HCT116 (cell line): ENCODE results near the gene FRAS1. TPM values are rescaled to one million over a fixed set of nuclear protein-coding genes. Genes with fewer than 3 reads are reported as not detected.

Experiments
- ATAC-seq: fragments of 200-7000 bp; cut with Tn5 transposase; 2 replicates; pipeline ENCODE4 v1.9.1; 2020; ENCODE audit warnings: mild to moderate bottlenecking, moderate library complexity
- BruUV-seq: library from RNA; stranded (reverse); fragments of 400-500 nt; replicated peaks from 2 replicates; lab custom pipeline; 2021; lab: Mats Ljungman, UMichigan
- CTCF ChIA-PET: fragments of 300-600 bp; sonication (Branson Sonifier 250); formaldehyde crosslinking; loops from one replicate; lab custom pipeline; 2021; ENCODE audit warnings: antibody characterized with exemption; lab: Charles Lee
- POLR2A ChIA-PET: fragments of 300-600, 350-600 bp; sonication (Branson Sonifier 250); formaldehyde crosslinking; loops from one replicate; lab custom pipeline; 2021; ENCODE audit warnings: antibody characterized with exemption; lab: Charles Lee
- RAD21 ChIA-PET, 2 experiments: fragments of 300-600 bp; sonication (Branson Sonifier 250); formaldehyde crosslinking; loops; one replicate each; lab custom pipeline; 2023; ENCODE audit warnings: low total read pairs in 2 of 2; ENCODE audit not compliant: uncharacterized antibody in 2 of 2, unreplicated experiment in 2 of 2, low non-redundant PET in 1 of 2; lab: Charles Lee
- DNase-seq: peaks from one replicate; pipeline ENCODE4 v3.0.0-alpha.2; 2010; ENCODE audit warnings: low read depth, low spot score
- H2AFZ ChIP-seq: fragments of 200-600 bp; shearing (Covaris generic), sonication (generic); 2 replicates; pipeline ENCODE4 v1.6.1; 2017; ENCODE audit warnings: low read depth, mixed run types, mixed read lengths, antibody characterized with exemption, low read length; ENCODE audit not compliant: poor library complexity, severe bottlenecking
- H3K27ac ChIP-seq: 2 replicates; pipeline ENCODE4 v1.5.1; 2012; ENCODE audit warnings: low read depth, low read length
- H3K27me3 ChIP-seq: fragments of 200-600 bp; sonication (generic); 2 replicates; pipeline ENCODE4 v1.6.1; 2016; ENCODE audit warnings: mixed run types, low read length, mixed read lengths; ENCODE audit not compliant: insufficient read depth
- H3K36me3 ChIP-seq, 2 experiments: fragments of 200-500 bp in 1 of 2; fragments of 200-600 bp in 1 of 2; sonication (Bioruptor generic) in 1 of 2; sonication (generic) in 1 of 2; 2 replicates each; pipeline versions ENCODE4 v1.5.1 to v1.6.1; 2014 to 2016; ENCODE audit warnings: low read length in 2 of 2, inconsistent platforms in 1 of 2, mixed read lengths in 1 of 2, mixed run types in 1 of 2; ENCODE audit not compliant: insufficient read depth in 2 of 2, control insufficient read depth in 1 of 2
- H3K4me1 ChIP-seq, 2 experiments: fragments of 200-600 bp in 1 of 2; sonication (generic) in 1 of 2; 2 replicates each; pipeline versions ENCODE4 v1.5.1 to v1.6.1; 2012 to 2017; ENCODE audit warnings: low read length in 2 of 2, inconsistent platforms in 1 of 2, mild to moderate bottlenecking in 1 of 2, mixed read lengths in 1 of 2, mixed run types in 1 of 2, moderate library complexity in 1 of 2; ENCODE audit not compliant: insufficient read depth in 2 of 2, control insufficient read depth in 1 of 2
- H3K4me2 ChIP-seq: fragments of 200-600 bp; sonication (generic); 2 replicates; pipeline ENCODE4 v1.6.1; 2017; ENCODE audit warnings: mixed run types, low read length, mixed read lengths
- H3K4me3 ChIP-seq, 2 experiments: fragments of 200-600 bp in 1 of 2; sonication (generic) in 1 of 2; replicated peaks in 1 of 2; 2 replicates each; pipeline ENCODE4 v1.5.1; 2011 to 2016; ENCODE audit warnings: low read length in 2 of 2, control low read depth in 1 of 2, low read depth in 1 of 2, mild to moderate bottlenecking in 1 of 2, mixed read lengths in 1 of 2, mixed run types in 1 of 2
- H3K79me2 ChIP-seq: fragments of 200-600 bp; sonication (generic); 2 replicates; pipeline ENCODE4 v1.6.1; 2017; ENCODE audit warnings: mild to moderate bottlenecking, mixed run types, low read length, moderate library complexity, mixed read lengths; ENCODE audit not compliant: insufficient read depth
- H3K9ac ChIP-seq: fragments of 200-600 bp; sonication (generic); 2 replicates; pipeline ENCODE4 v1.6.1; 2016; ENCODE audit warnings: low read length, mixed read lengths
- H3K9me2 ChIP-seq: fragments of 200-600 bp; sonication (generic), shearing (Covaris generic); 2 replicates; pipeline ENCODE4 v1.6.1; 2017; ENCODE audit warnings: mixed run types, mild to moderate bottlenecking, moderate library complexity; ENCODE audit not compliant: insufficient read depth
- H3K9me3 ChIP-seq, 2 experiments: fragments of 200-500 bp in 1 of 2; fragments of 200-600 bp in 1 of 2; sonication (Bioruptor generic) in 1 of 2; sonication (generic) in 1 of 2; 2 replicates each; pipeline ENCODE4 v1.6.1; 2014 to 2017; ENCODE audit warnings: low read length in 2 of 2, mixed read lengths in 2 of 2, inconsistent platforms in 1 of 2, low read depth in 1 of 2, mild to moderate bottlenecking in 1 of 2, mixed run types in 1 of 2, moderate library complexity in 1 of 2; ENCODE audit not compliant: control insufficient read depth in 1 of 2, insufficient read depth in 1 of 2
- H4K20me1 ChIP-seq: fragments of 200-600 bp; sonication (generic), shearing (Covaris generic); 2 replicates; pipeline ENCODE4 v1.6.1; 2017; ENCODE audit warnings: mixed run types, mild to moderate bottlenecking, moderate library complexity; ENCODE audit not compliant: insufficient read depth
- ELF1 ChIP-seq: IDR thresholded peaks from 2 replicates; pipeline ENCODE4 v1.6.1; 2012; ENCODE audit warnings: low read depth, borderline replicate concordance
- JUND ChIP-seq: IDR thresholded peaks from 2 replicates; pipeline ENCODE4 v1.6.1; 2012
- RAD21 ChIP-seq: IDR thresholded peaks from 2 replicates; pipeline ENCODE4 v1.6.1; 2012; ENCODE audit warnings: low read depth, mild to moderate bottlenecking
- SRF ChIP-seq: IDR thresholded peaks from 2 replicates; pipeline ENCODE4 v1.6.1; 2012; ENCODE audit warnings: low read depth
- TCF7L2 ChIP-seq: IDR thresholded peaks from 2 replicates; pipeline ENCODE4 v1.7.0; 2011; ENCODE audit warnings: borderline replicate concordance, inconsistent platforms; ENCODE audit not compliant: insufficient read depth, insufficient read length; ENCODE audit errors: extremely low read depth
- ZFX ChIP-seq: fragments of 450-650 bp; IDR thresholded peaks from 2 replicates; pipeline ENCODE4 v1.6.1; 2017
- ZNF274 ChIP-seq: fragments of 200-500 bp; sonication (Bioruptor generic); IDR thresholded peaks from 2 replicates; pipeline ENCODE4 v1.6.1; 2014; ENCODE audit warnings: mild to moderate bottlenecking, low read depth, low read length, inconsistent platforms
- intact Hi-C: fragments of 100-400 bp; cut with micrococcal nuclease; formaldehyde crosslinking; loops from 2 replicates; pipeline ENCODE4 v1.10.0; 2022
- total RNA-seq: library from RNA; stranded (reverse); gene quantifications from one replicate; pipeline ENCODE4 v1.2.1, GENCODE V29; 2021; ENCODE audit not compliant: unreplicated experiment
- TF ChIP-seq, protein P1 (sequence below): IDR thresholded peaks from 2 replicates; pipeline ENCODE4 v1.6.1; 2012

Gene FRAS1
- total RNA-seq, 1 experiment from 2014 or later: 33.5 TPM

DNA sequence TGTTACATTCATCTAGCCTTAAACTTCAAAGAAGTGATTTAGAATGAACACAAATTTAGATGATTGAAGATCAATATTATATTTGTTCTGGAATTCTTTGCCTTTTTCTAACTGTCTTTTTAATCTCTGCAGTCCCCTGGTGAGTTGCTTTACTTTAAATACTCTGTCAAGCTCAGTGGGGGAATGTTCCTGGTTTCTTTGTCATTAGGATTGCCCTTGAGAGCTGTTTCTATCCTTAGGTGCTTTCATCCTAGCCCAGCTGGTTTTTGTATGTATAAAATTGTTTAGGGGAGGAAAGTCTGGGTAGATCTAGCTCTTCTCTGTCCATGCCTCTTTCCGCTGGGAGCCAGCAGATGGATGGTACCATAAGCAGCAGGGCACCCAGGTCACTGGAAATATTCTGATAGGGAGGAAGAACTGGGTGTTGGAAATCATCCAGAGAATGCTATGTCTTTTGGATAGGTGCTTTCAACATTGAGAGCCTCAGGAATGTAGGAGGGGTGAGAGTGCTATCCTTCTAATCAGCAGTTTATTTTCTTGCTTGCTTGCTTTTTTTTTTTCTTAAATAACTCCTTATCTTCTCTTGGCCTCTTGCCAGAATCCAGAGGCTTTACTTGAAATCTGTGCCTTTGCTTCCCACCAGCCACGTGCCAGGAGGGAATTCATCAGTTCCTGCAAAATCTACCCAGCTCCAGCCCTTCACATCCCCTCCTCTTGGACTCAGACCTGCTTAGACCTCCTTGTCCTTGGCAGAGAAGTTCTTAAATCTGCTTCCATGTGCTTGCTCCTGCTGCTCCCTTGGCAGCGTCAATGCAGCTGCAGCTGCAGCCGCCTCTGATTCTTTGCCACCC, 279.2 kb downstream of the FRAS1 start:
- ChIA-PET RAD21 (no interaction called here), CTCF (no interaction called here), POLR2A (no interaction called here)
- TF ChIP-seq ZFX: no peak
- TF ChIP-seq JUND: no peak
- TF ChIP-seq, protein P1, sequence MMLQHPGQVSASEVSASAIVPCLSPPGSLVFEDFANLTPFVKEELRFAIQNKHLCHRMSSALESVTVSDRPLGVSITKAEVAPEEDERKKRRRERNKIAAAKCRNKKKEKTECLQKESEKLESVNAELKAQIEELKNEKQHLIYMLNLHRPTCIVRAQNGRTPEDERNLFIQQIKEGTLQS: no peak
- TF ChIP-seq TCF7L2: no peak
- Histone ChIP-seq H3K9ac (no peak overlapping the region), H2AFZ (no peak overlapping the region), H3K9me3 (no peaks in the 10 kb centered on the region), H3K4me3 (no peak overlapping the region), H4K20me1 (no peaks in the 10 kb centered on the region), H3K36me3 (no peaks in the 10 kb centered on the region), H3K27me3 (no peaks in the 10 kb centered on the region), H3K9me2 (no peaks in the 10 kb centered on the region), H3K79me2 (no peaks in the 10 kb centered on the region), H3K4me2 (no peak overlapping the region), H3K4me1 (no peaks in the 10 kb centered on the region), H3K27ac (no peak overlapping the region)
- intact Hi-C loops: no loop called here
- DNase-seq (no peak), ATAC-seq (no peak)
- BruUV-seq: no TSS peak

DNA sequence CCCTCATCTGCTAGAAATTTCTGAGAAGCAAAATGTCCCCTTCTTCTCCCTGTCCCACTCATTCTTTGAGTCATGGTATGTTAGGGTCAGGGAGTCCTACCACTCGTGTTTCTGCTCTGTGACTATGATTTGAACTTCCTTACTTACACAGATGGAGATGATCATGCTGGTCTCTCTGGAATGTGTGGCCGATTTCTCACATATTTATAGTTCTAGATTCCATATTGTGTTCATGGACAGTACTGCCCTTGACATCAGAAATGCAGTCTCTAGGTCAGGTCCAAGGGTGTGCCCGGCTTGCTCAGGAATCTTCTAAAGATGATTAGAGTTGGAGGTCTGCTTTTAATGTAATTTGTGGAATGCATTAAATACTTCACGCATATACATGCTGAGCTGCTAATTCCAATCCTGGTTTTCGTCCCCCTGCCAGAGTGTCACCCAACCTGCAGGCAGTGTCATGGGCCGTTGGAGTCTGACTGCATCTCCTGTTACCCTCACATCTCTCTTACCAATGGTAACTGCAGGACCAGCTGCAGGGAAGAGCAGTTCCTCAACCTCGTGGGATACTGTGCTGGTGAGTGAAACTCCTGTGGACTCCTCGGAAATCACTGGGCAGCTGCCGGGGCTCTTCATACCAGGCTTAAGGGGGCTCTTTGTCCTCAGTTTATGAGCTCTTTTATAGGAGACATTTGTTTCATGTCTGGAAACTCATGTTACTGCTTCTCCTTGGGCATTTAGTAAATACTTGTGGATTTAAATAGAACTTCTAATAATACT, 280.3 kb downstream of the FRAS1 start:
- H3K4me2 ChIP-seq: no peak overlapping the region
- ChIA-PET POLR2A (no interaction called here), CTCF (no interaction called here), RAD21 (no interaction called here)
- H3K27me3 ChIP-seq: no peaks in the 10 kb centered on the region
- DNase-seq: no peak
- H3K9me3 ChIP-seq: no peaks in the 10 kb centered on the region
- BruUV-seq: no TSS peak
- no peaks in the 10 kb centered on the region for H3K36me3 ChIP-seq
- no peak for ATAC-seq
- intact Hi-C loops: no loop called here
- TF ChIP-seq ZNF274: no peak
- TF ChIP-seq SRF: no peak
- no peak for TF ChIP-seq ELF1
- TF ChIP-seq RAD21: no peak
- no peak for TF ChIP-seq ZFX
- H3K9ac ChIP-seq: no peak overlapping the region
- H3K27ac ChIP-seq: no peak overlapping the region
- no peaks in the 10 kb centered on the region for H3K79me2 ChIP-seq
- no peak overlapping the region for H3K4me3 ChIP-seq
- no peaks in the 10 kb centered on the region for H3K9me2 ChIP-seq
- no peaks in the 10 kb centered on the region for H4K20me1 ChIP-seq
- H2AFZ ChIP-seq: no peak overlapping the region
- no peaks in the 10 kb centered on the region for H3K4me1 ChIP-seq
